GM19324 (cell line): Measurements from ENCODE around the gene RIC8A.

ENCODE experiments used
- ATAC-seq: cut with Tn5 transposase; IDR thresholded peaks from one replicate; pipeline ENCODE4 v1.9.1; 2021; ENCODE audit warnings: mild to moderate bottlenecking, moderate library complexity; ENCODE audit not compliant: unreplicated experiment, low FRiP score

RIC8A gene

GRCh38 chr11:240315-240714, 32.8 kb downstream of the RIC8A start:
- no peak for ATAC-seq

DNA sequence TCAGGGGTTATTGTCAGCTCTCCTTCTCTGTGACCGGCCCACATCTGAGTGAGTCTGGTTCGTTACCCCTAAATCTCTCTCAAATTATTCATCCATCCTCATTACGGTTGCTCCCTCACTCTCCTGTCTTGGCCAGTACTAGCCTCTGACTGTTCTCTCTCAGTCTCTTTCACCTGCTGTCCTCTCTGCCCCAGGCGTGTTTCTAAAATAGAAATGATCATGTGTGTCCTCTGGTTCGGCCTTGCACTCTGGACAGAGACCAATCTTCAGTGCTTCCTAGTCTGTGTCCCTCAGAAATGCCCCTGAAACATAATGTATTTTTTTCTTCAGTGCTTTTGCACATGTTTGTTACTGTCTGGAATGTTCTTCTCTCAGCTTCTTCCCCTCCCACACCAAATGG, 34.1 kb downstream of the RIC8A start:
- ATAC-seq, result no peak

DNA sequence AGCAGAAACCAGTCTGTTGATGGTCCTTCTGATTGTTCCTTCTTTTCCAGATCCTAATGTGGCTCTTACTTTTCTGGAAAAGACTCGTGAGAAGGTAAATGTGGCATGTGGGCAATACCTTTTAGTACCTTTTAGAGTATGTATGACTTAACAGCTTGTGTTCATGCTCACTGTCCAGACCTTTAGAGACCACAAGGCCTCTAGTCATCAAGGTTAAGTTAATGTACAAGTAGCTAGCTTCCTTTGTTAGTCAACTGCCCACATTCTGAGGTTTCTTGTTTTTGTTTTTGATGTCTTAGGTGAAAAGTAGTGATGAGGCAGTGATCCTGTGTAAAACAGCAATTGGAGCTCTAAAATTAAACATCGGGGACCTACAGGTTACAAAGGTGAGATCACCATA, 36.9 kb downstream of the RIC8A start:
- no peak for ATAC-seq

- no peak for ATAC-seq
Measured at GRCh38 chr11:249062-249461, 41.6 kb downstream of the RIC8A start.

- no peak for ATAC-seq
Measured at GRCh38 chr11:250274-250673, 42.8 kb downstream of the RIC8A start.

DNA sequence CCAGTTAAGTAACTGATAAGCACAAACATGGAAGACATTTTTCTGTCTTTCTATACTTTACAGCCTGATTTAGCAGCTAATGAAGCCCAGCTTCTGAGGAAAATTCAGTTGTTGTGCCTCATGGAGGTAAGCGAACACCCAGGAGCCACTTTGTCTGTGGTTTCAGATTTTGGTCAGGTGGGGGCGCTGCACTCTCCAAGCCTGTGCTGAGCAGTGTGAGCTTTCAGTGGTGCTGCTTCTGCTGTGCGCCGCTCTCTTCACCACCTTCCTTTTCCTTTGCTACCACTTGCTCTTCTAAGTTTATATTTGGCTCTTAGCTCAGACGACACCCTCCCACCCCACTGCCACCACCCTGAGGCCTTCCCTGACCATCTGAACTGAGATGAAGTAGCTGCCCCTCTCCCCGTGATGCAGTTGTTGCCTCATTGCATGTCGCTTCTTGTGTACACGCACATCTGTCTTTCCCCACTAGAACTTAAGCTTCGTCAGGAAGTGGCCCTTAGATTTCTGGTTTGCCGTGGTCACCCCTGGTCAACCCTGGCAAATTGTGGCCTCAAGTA, 43.3 kb downstream of the RIC8A start:
- no peak for ATAC-seq

- no peak for ATAC-seq
Measured at GRCh38 chr11:251550-251949, 44.0 kb downstream of the RIC8A start.

DNA sequence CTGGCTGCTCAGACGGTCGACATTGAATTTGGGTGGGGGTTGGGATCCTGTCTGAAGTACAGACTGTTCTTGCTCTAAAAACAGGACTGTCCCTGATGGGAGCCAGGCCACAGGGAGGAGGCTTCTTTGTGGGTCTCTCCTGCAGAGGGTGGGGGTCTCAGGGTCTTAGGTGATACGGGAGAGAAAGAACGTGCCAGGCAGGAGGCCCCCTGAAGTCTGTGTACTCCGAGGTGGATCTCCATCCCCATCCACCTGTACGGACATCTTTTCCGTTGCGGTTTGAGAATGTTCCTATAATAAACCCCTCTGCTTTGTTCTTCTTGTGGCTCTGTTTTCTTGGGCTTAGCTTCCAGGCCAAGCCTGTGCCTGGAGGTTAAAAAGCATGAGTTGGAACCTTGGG, 45.2 kb downstream of the RIC8A start:
- no peak for ATAC-seq

DNA sequence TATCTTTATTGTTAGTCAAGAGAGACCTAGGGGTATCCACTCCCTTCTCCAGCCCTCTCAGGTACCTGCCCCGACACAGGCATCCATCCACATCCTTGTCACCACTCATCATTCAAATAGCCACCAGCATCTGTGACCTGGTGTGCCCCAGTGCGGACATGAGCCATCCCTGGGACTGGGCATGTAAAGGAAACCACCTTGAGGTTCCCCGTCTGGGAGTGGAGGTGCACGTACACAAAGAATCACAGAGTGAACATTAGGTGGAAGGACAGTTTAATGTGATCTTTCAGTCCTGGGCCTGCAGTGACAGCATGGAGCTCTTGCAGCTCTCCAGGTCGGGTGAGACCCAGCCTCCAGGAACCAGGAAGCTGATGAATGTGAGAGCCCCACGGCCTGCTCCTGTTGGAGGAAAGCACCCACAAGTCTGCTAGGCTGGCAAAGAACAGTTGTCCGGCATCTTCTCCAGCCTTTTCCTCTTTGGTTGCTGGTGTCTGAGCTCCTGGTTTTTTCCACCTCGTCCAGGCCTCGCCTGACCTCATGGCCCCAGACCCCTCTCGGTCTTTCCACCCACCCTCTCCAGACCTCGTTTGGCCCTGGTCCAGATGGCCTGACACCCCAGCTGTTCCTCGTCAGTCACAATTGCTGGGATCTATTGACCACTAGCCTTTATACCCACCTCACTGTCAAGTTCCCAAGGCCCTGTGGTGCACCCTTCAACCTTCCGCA, 45.8 kb downstream of the RIC8A start:
- ATAC-seq, result no peak

DNA sequence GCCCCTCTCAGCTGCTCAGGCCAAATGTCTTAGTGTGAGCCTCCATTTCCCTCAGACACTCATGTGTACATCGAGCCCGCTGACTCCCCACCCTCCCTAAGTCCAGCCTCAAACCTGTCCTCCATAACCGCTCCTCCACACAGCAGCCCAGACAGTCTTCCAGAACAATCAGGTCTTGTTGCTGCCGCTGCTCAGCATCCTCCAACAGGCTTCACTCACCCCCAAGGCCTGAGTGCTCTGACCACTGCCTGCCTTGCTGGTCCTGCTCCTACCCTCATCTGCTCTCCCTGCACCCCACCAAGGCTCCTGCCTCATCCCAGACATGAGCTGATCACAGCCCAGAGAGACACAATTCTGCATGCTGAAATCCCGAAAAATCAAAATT, 46.4 kb downstream of the RIC8A start:
- no peak for ATAC-seq

DNA sequence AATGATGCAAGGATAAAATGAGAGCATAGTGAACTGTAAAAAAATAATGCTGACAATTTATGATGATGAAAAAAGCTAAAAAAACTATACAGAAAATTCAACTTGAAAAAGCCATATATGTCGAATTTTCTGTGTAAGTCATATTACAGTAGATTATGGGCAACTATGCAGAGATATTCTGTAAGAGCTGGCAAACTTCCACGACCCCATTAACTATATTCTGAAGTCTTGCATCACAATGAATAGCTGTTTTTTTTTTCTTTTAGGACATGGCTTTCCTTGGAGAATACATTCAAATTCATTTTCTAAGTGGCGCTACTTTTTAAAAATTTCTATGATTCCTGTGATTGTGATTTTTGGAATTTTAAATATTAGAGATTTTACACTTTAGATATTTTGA, 47.7 kb downstream of the RIC8A start:
- ATAC-seq, result no peak

- ATAC-seq, result no peak
Measured at GRCh38 chr11:255816-256215, 48.3 kb downstream of the RIC8A start.

- ATAC-seq, result no peak
Measured at GRCh38 chr11:256952-257737, 49.6 kb downstream of the RIC8A start.

DNA sequence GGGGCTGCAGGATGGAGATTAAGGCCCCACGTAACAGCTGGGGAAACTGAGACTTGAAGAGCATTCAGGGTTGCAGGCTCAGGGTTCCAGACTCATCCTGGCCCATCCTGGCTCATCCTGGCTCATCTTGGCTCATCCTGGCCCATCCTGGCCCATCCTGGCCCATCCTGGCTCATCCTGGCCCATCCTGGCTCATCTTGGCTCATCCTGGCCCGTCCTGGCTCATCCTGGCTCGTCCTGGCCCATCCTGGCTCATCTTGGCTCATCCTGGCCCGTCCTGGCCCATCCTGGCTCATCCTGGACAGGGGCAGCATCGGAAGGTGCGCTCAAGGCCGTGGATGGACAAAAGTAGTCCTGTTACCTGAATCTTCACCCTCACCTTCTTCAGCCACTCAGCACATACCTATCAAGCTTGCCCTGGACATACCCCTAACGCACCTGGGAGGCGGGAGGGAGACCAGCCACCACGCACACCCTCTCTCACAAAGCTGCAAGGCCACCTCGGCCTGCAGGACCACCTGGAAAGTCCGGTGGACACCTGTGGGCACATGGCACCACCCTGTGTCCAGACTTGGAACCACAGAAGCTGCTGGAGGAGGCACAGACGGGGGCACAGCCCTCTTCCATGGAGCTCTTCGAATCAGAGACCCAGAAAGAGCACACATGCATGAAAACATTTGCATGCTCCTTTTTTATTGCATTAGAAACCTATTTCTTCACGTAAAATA, 50.4 kb downstream of the RIC8A start:
- ATAC-seq, result no peak

DNA sequence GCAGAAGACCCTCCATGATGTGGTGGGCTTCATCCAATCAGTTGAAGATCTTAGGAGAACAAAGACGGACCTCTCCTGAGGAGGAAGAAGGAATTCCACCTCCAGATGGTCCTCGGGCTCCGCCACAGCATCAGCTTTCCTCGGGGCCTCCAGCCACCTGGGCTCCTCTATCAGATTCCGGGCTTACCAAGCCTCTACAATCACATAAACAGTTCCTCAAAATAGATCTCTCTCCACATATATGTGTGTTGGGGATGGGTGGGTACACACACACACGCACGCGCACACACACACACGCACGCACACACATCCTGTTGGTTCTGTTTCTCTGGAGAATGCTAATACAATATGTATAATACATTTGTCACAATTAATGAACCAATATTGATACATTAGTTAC, 51.9 kb downstream of the RIC8A start:
- ATAC-seq, result no peak

DNA sequence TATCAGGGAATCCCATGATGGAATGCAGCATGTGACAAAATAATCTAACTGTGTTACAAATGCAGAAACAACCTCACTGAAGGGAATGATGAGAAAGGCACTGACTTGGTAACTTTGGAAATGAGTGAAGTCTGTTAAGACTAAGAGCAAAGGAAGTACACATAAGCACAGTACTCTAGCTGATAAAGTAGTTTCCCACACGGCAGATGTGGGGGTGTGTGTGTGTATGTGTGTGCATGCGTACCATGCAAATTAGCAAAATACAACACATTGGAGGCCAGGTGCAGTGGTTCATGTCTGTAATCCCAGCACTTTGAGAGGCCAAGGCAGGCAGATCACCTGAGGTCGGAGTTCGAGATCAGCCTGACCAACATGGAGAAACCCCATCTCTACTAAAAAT, 54.1 kb downstream of the RIC8A start:
- ATAC-seq, result no peak
